Frontal cortex (tissue), 4 donors: Measurements from ENCODE around the gene SLC44A1. TPM values are rescaled to one million over a fixed set of nuclear protein-coding genes. Genes with fewer than 3 reads are reported as not detected.

ENCODE experiments used
- DNase-seq, 2 donors: peaks; one replicate each; pipeline ENCODE4 v3.0.0; 2012; ENCODE audit warnings: low spot score in 2 of 2
- FAIRE-seq: peaks from 2 replicates; lab custom pipeline; 2012; peaks lifted over from hg19 to GRCh38; lab: Jason Lieb, UNC
- total RNA-seq: library from RNA; depleted of rRNA; stranded (reverse); fragments of >200 nt; gene quantifications from one replicate; pipeline ENCODE4 v1.2.3, GENCODE V29; 2014
- donor health status: control.
- donor health status: control.
- donor health status: control.

Gene SLC44A1
- 38.7 TPM for total RNA-seq

GRCh38 chr9:105244003-105244733 lies at the start of gene SLC44A1:
Gene SLC44A1 (plus strand): TSS chr9:105244651. CDS start chr9:105244869, 218 bp downstream.
- no peak for FAIRE-seq

GRCh38 chr9:105195259-105195658 lies 49.2 kb upstream of the SLC44A1 start:
- FAIRE-seq (no peak), DNase-seq (no peak)

More at GRCh38 chr9:105244003-105244733, at the start of gene SLC44A1:
- peak; percentile 82 to 90 for DNase-seq

GRCh38 chr9:105198023-105198422 lies 46.4 kb upstream of the SLC44A1 start:
- no peak for DNase-seq
- no peak for FAIRE-seq

GRCh38 chr9:105198865-105199264 lies 45.6 kb upstream of the SLC44A1 start:
- FAIRE-seq = no peak

GRCh38 chr9:105204416-105204815 lies 40.0 kb upstream of the SLC44A1 start:
- no peak for FAIRE-seq
- DNase-seq = no peak

More at GRCh38 chr9:105198865-105199264, 45.6 kb upstream of the SLC44A1 start:
- DNase-seq = no peak

GRCh38 chr9:105205787-105206495 lies 38.5 kb upstream of the SLC44A1 start:
- DNase-seq = no peak
- FAIRE-seq = no peak

- DNase-seq (no peak), FAIRE-seq (no peak)
These were observed 38.0 kb upstream of the SLC44A1 start for GRCh38 chr9:105206496-105206820.

GRCh38 chr9:105206821-105207699 lies 37.4 kb upstream of the SLC44A1 start:
- no peak for FAIRE-seq
- no peak for DNase-seq

- FAIRE-seq (no peak), DNase-seq (peak in 1 of 2 donors; percentile 8)
These were observed 27.8 kb upstream of the SLC44A1 start for GRCh38 chr9:105216440-105217178.

- no peak for DNase-seq
- FAIRE-seq = no peak
These were observed 25.8 kb upstream of the SLC44A1 start for GRCh38 chr9:105218673-105219072.

- DNase-seq (no peak), FAIRE-seq (no peak)
These were observed 25.1 kb upstream of the SLC44A1 start for GRCh38 chr9:105219291-105219805.

- DNase-seq (no peak), FAIRE-seq (no peak)
These were observed 24.0 kb upstream of the SLC44A1 start for GRCh38 chr9:105220451-105220850.

- FAIRE-seq = no peak
- DNase-seq = no peak
These were observed 20.8 kb upstream of the SLC44A1 start for GRCh38 chr9:105223544-105224140.

- FAIRE-seq (no peak), DNase-seq (no peak)
These were observed 18.4 kb upstream of the SLC44A1 start for GRCh38 chr9:105226055-105226454.

- DNase-seq (no peak), FAIRE-seq (no peak)
These were observed 12.2 kb upstream of the SLC44A1 start for GRCh38 chr9:105232207-105232606.

- FAIRE-seq = no peak
These were observed 10.6 kb upstream of the SLC44A1 start for GRCh38 chr9:105233873-105234272.

GRCh38 chr9:105236261-105236660 lies 8.2 kb upstream of the SLC44A1 start:
- no peak for FAIRE-seq
- DNase-seq = no peak

More at GRCh38 chr9:105233873-105234272, 10.6 kb upstream of the SLC44A1 start:
- DNase-seq = no peak

- FAIRE-seq (no peak), DNase-seq (no peak)
These were observed 7.2 kb upstream of the SLC44A1 start for GRCh38 chr9:105237246-105237645.

GRCh38 chr9:105238302-105238701 lies 6.1 kb upstream of the SLC44A1 start:
- FAIRE-seq = no peak
- no peak for DNase-seq
